Parathyroid adenoma (tissue), 2 donors: ENCODE measurements around the gene PLEKHM3.

Source experiments
- H2AFZ ChIP-seq: fragments of 300-600 bp; sonication (generic); one replicate; pipeline ENCODE4 v1.7.0; 2017; ENCODE audit warnings: antibody characterized with exemption, mild to moderate bottlenecking
- H3K27ac ChIP-seq: fragments of 300-600 bp; sonication (generic); one replicate; pipeline ENCODE4 v1.7.0; 2017
- H3K27me3 ChIP-seq: fragments of 300-600 bp; sonication (generic); one replicate; pipeline ENCODE4 v1.7.0; 2017; ENCODE audit warnings: low read length; ENCODE audit not compliant: control insufficient read depth, insufficient read depth
- H3K36me3 ChIP-seq: fragments of 300-600 bp; sonication (generic); one replicate; pipeline ENCODE4 v1.7.0; 2017; ENCODE audit warnings: low read length; ENCODE audit not compliant: control insufficient read depth, insufficient read depth
- H3K4me1 ChIP-seq: fragments of 300-600 bp; sonication (generic); one replicate; pipeline ENCODE4 v1.7.0; 2017; ENCODE audit warnings: control low read depth
- H3K4me2 ChIP-seq: fragments of 300-600 bp; sonication (generic); one replicate; pipeline ENCODE4 v1.7.0; 2017; ENCODE audit warnings: low read length
- H3K4me3 ChIP-seq: fragments of 300-600 bp; sonication (generic); one replicate; pipeline ENCODE4 v1.7.0; 2017; ENCODE audit warnings: low read depth, low read length
- H3K79me2 ChIP-seq: fragments of 300-600 bp; sonication (generic); one replicate; pipeline ENCODE4 v1.7.0; 2017; ENCODE audit warnings: control low read depth
- H3K9ac ChIP-seq: fragments of 300-600 bp; sonication (generic); one replicate; pipeline ENCODE4 v1.7.0; 2017; ENCODE audit warnings: mild to moderate bottlenecking
- H3K9me3 ChIP-seq: fragments of 300-600 bp; sonication (generic); one replicate; pipeline ENCODE4 v1.7.0; 2017; ENCODE audit warnings: low read length; ENCODE audit not compliant: control insufficient read depth
- CTCF ChIP-seq: fragments of 300-600 bp; sonication (generic); IDR thresholded peaks from one replicate; pipeline ENCODE4 v1.7.0; 2017; ENCODE audit warnings: antibody characterized with exemption, mild to moderate bottlenecking
- donor health status: primary hyperparathyroidism.

Gene PLEKHM3

DNA sequence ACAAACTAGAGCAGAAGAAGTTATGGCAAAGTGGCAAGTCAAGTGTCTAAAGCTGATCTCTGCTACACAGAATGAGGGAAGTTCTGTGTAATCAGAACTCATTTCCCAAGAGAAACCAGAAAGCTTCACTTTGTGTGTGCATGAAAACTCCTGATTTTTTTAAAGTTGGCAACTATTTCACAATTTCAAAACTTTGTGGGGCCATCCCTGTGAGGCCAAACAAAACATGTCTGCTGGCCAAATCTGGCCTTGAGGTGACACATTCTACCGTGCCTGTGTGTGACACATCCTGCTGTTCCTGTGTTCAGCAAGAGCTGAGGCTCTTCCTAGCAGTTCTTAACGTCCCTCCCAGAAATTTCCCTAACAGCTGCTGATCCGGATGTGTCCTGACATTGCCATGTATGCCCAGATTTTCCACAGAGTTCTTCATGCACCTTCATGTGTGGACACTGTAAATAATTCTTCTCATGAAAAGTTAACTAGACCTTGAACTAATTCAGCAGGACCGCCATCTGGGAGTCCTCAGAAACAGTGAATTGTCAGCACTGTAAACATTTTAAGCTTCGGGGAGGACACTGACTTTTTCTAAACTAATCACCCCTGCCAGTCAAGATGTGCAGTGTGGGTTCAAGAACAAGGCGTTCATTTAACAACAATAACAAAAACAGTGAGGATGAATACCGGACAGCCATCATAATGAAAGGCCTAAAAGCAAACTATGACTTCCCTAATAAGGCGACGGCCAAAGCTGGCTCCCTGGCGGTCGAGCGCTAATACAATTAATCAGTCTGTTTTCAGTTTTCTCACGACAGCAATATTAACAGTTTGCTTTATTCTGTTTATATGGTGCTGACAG is 99.0 kb downstream of the PLEKHM3 start:
- Histone ChIP-seq H3K79me2 (peaks cover 6% of the 10 kb centered on the region), H3K4me2 (no peak overlapping the region), H3K27me3 (no peaks in the 10 kb centered on the region), H3K9ac (no peak overlapping the region), H3K4me1 (no peaks in the 10 kb centered on the region), H3K4me3 (no peak overlapping the region), H3K36me3 (no peaks in the 10 kb centered on the region), H3K9me3 (no peaks in the 10 kb centered on the region), H2AFZ (no peak overlapping the region), H3K27ac (no peak overlapping the region)
- TF ChIP-seq CTCF = no peak

- TF ChIP-seq CTCF = no peak
- no peak overlapping the region for H2AFZ ChIP-seq
- H3K36me3 ChIP-seq = no peaks in the 10 kb centered on the region
- peaks cover 3% of the 10 kb centered on the region for H3K79me2 ChIP-seq
- no peaks in the 10 kb centered on the region for H3K4me1 ChIP-seq
- H3K9ac ChIP-seq = no peak overlapping the region
- no peaks in the 10 kb centered on the region for H3K9me3 ChIP-seq
- H3K27me3 ChIP-seq = no peaks in the 10 kb centered on the region
- H3K27ac ChIP-seq = no peak overlapping the region
- H3K4me2 ChIP-seq = no peak overlapping the region
- no peak overlapping the region for H3K4me3 ChIP-seq
Measured at GRCh38 chr2:207925601-207926000, 99.7 kb downstream of the PLEKHM3 start.

GRCh38 chr2:207921606-207922005 is 103.7 kb downstream of the PLEKHM3 start:
- Histone ChIP-seq H3K9ac (no peak overlapping the region), H3K27ac (no peak overlapping the region), H3K4me2 (no peak overlapping the region), H3K4me3 (no peak overlapping the region), H2AFZ (no peak overlapping the region), H3K79me2 (peaks cover 3% of the 10 kb centered on the region), H3K36me3 (no peaks in the 10 kb centered on the region), H3K27me3 (no peaks in the 10 kb centered on the region), H3K4me1 (no peaks in the 10 kb centered on the region), H3K9me3 (no peaks in the 10 kb centered on the region)
- no peak for TF ChIP-seq CTCF

GRCh38 chr2:207920721-207921120 is 104.6 kb downstream of the PLEKHM3 start:
- no peak overlapping the region for H3K9ac ChIP-seq
- TF ChIP-seq CTCF = no peak
- H2AFZ ChIP-seq = no peak overlapping the region
- no peak overlapping the region for H3K4me2 ChIP-seq
- no peak overlapping the region for H3K27ac ChIP-seq
- H3K4me3 ChIP-seq = no peak overlapping the region
- no peaks in the 10 kb centered on the region for H3K4me1 ChIP-seq
- H3K36me3 ChIP-seq = no peaks in the 10 kb centered on the region
- H3K79me2 ChIP-seq = no peaks in the 10 kb centered on the region
- no peaks in the 10 kb centered on the region for H3K27me3 ChIP-seq
- no peaks in the 10 kb centered on the region for H3K9me3 ChIP-seq

GRCh38 chr2:207920321-207920720 is 105.0 kb downstream of the PLEKHM3 start:
- H2AFZ ChIP-seq = no peak overlapping the region
- no peak overlapping the region for H3K4me3 ChIP-seq
- H3K4me1 ChIP-seq = no peaks in the 10 kb centered on the region
- H3K79me2 ChIP-seq = no peaks in the 10 kb centered on the region
- H3K9ac ChIP-seq = no peak overlapping the region
- H3K27me3 ChIP-seq = no peaks in the 10 kb centered on the region
- no peaks in the 10 kb centered on the region for H3K36me3 ChIP-seq
- no peak overlapping the region for H3K4me2 ChIP-seq
- no peaks in the 10 kb centered on the region for H3K9me3 ChIP-seq
- H3K27ac ChIP-seq = no peak overlapping the region
- TF ChIP-seq CTCF = no peak
